ENCODE data around the gene HIVEP3. TPM values are rescaled to one million over a fixed set of nuclear protein-coding genes. Genes with fewer than 3 reads are reported as not detected.

Gene HIVEP3
- total RNA-seq, 1 donor from 2014 or later: 73.9 TPM

GRCh38 chr1:41613689-41614574 lies 304.8 kb downstream of the HIVEP3 start:
- DNase-seq: no peak
- Mint-ChIP-seq H3K4me3 (no peak overlapping the region), H3K27me3 (no peaks in the 10 kb centered on the region), H3K27ac (peak overlapping the region; percentile 59), H3K36me3 (ENCODE audit: low read depth) (peaks cover 67% of the 10 kb centered on the region), H3K9me3 (no peaks in the 10 kb centered on the region), H3K4me1 (peaks cover 36% of the 10 kb centered on the region)
- intact Hi-C loops (cut with micrococcal nuclease): no loop called here

DNA sequence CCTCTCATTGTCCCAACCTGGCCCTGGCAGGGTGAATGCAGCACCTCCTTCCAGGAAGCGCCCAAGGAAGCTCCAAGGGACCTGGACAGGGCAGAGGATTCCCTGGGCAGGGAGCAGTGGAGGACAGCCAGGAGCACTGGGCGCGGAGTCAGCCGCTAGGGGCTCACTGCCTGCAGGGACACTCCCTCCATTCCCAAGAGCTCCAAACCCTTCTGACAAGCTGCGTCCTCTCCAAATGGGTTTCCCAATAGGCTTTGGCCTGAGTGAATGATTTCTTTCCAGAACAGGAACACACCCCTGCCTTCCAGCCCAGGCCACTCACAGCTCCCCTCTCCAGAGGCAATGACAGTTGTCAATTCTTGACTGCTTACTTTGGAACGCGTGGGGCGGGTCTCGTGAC lies 305.8 kb downstream of the HIVEP3 start:
- Mint-ChIP-seq H3K4me1 (peaks cover 40% of the 10 kb centered on the region), H3K27me3 (no peaks in the 10 kb centered on the region)

DNA sequence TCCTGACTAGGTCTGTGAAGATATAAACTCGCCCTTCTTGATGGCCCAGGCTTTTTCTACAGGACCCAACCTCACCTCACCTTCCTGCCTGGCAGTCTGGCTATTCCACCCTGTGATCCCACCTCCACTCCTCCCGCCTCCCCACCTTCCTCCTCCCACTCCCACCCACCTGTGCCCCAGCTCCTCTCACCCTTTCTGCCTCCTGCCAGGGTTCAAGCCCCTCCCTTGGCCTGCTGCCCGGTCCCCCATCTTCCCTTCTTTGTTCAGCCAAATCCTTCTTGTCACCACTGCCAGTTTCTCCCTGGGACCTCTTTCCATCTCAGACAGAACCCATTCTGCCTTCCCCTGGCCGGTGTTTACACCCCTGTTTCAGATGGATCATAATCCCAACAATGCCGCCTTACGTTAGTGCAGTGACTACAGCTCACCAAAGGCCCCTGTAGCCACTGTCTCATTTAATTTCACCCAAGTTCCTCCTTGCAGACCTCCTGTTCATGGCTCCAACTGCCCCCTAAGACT lies 306.7 kb downstream of the HIVEP3 start:
- Mint-ChIP-seq H3K4me1 (peaks cover 44% of the 10 kb centered on the region), H3K36me3 (ENCODE audit: low read depth) (peaks cover 67% of the 10 kb centered on the region), H3K4me3 (no peak overlapping the region), H3K27me3 (no peaks in the 10 kb centered on the region), H3K9me3 (peaks cover 3% of the 10 kb centered on the region), H3K27ac (peak overlapping the region; percentile 54)
- intact Hi-C loops (cut with micrococcal nuclease): no loop called here
- no peak for DNase-seq

More for the DNA sequence above, 305.8 kb downstream of the HIVEP3 start:
- H3K4me3 Mint-ChIP-seq: no peak overlapping the region
- peaks cover 65% of the 10 kb centered on the region for H3K36me3 Mint-ChIP-seq (ENCODE audit: low read depth)
- no peak overlapping the region for H3K27ac Mint-ChIP-seq
- intact Hi-C loops (cut with micrococcal nuclease): no loop called here
- no peaks in the 10 kb centered on the region for H3K9me3 Mint-ChIP-seq
- DNase-seq: no peak

- no peak for DNase-seq
- no peaks in the 10 kb centered on the region for H3K27me3 Mint-ChIP-seq
- H3K4me1 Mint-ChIP-seq: peaks cover 44% of the 10 kb centered on the region
- intact Hi-C loops (cut with micrococcal nuclease): no loop called here
- peaks cover 5% of the 10 kb centered on the region for H3K9me3 Mint-ChIP-seq
- no peak overlapping the region for H3K4me3 Mint-ChIP-seq
- H3K36me3 Mint-ChIP-seq (ENCODE audit: low read depth): peaks cover 67% of the 10 kb centered on the region
- H3K27ac Mint-ChIP-seq: no peak overlapping the region
These were observed 307.4 kb downstream of the HIVEP3 start for GRCh38 chr1:41611068-41611931.

DNA sequence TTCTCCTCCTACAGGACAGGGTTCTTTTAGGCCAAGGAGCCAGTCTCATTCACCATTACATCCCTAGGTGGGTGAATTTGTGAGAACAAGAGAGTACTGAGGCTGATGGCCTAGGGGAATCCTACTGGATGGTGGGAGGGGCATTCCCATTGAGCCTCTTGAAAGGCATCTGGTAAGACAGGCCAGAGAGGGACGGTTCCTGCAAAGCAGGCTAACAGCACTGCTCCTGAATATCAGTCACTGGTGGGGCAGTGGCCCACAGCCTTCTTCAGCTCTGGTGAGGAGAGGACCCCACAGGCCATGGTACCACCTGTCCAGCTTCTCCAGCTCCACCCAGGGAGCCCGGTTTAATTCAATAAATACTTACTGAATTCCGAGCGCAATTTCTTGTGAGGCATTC lies 308.4 kb downstream of the HIVEP3 start:
- peaks cover 70% of the 10 kb centered on the region for H3K36me3 Mint-ChIP-seq (ENCODE audit: low read depth)
- no peak for DNase-seq
- H3K4me1 Mint-ChIP-seq: peaks cover 48% of the 10 kb centered on the region

GRCh38 chr1:41609166-41609883 lies 309.4 kb downstream of the HIVEP3 start:
- DNase-seq: no peak
- intact Hi-C loops (cut with micrococcal nuclease): loop anchor here (5.0 kb wide), 1 partner anchor 33 kb away; no protein-coding TSS in a partner anchor
- Mint-ChIP-seq H3K9me3 (peaks cover 8% of the 10 kb centered on the region), H3K27ac (peak overlapping the region; percentile 68), H3K4me1 (peaks cover 43% of the 10 kb centered on the region), H3K36me3 (ENCODE audit: low read depth) (peaks cover 70% of the 10 kb centered on the region), H3K4me3 (no peak overlapping the region), H3K27me3 (no peaks in the 10 kb centered on the region)

More for the DNA sequence above, 308.4 kb downstream of the HIVEP3 start:
- Mint-ChIP-seq H3K9me3 (peaks cover 8% of the 10 kb centered on the region), H3K4me3 (no peak overlapping the region), H3K27me3 (no peaks in the 10 kb centered on the region), H3K27ac (no peak overlapping the region)
- intact Hi-C loops (cut with micrococcal nuclease): no loop called here

GRCh38 chr1:41608211-41608610 lies 310.5 kb downstream of the HIVEP3 start:
- Mint-ChIP-seq H3K4me3 (no peak overlapping the region), H3K36me3 (ENCODE audit: low read depth) (peaks cover 68% of the 10 kb centered on the region), H3K27ac (peak overlapping the region; percentile 88), H3K4me1 (peaks cover 47% of the 10 kb centered on the region), H3K9me3 (peaks cover 12% of the 10 kb centered on the region), H3K27me3 (no peaks in the 10 kb centered on the region)
- DNase-seq: no peak
- intact Hi-C loops (cut with micrococcal nuclease): loop anchor here (5.0 kb wide), 1 partner anchor 34 kb away; no protein-coding TSS in a partner anchor

DNA sequence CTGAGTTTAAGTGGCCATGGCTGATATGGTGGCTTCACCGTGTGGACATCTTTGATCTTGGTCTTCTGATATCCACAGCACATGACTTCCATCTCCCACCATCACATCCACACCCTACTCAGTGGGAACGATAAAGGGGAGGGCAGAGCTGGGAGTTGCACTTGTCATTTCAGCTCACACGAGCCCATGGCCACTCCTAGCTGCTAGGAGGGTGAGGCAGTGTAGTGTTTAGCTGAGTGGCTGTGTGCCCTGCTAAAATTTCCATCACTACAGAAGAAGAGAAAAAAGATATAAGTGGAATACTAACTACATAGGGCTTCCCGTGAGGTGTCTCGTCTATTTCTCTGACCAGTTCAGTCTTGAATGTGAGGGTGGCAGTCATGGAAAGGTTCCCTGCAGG lies 310.9 kb downstream of the HIVEP3 start:
- peaks cover 47% of the 10 kb centered on the region for H3K4me1 Mint-ChIP-seq
- no peak for DNase-seq
- H3K27me3 Mint-ChIP-seq: no peaks in the 10 kb centered on the region
- peaks cover 68% of the 10 kb centered on the region for H3K36me3 Mint-ChIP-seq (ENCODE audit: low read depth)
- intact Hi-C loops (cut with micrococcal nuclease): loop anchor here (5.0 kb wide), 1 partner anchor 34 kb away; no protein-coding TSS in a partner anchor
- H3K9me3 Mint-ChIP-seq: peaks cover 12% of the 10 kb centered on the region
- H3K27ac Mint-ChIP-seq: peak overlapping the region; percentile 88
- no peak overlapping the region for H3K4me3 Mint-ChIP-seq

GRCh38 chr1:41599912-41600311 lies 318.8 kb downstream of the HIVEP3 start:
- H3K9me3 Mint-ChIP-seq: peaks cover 7% of the 10 kb centered on the region
- H3K27me3 Mint-ChIP-seq: no peaks in the 10 kb centered on the region
- H3K36me3 Mint-ChIP-seq (ENCODE audit: low read depth): peaks cover 53% of the 10 kb centered on the region
- H3K4me3 Mint-ChIP-seq: no peak overlapping the region
- peak overlapping the region; percentile 62 for H3K27ac Mint-ChIP-seq
- H3K4me1 Mint-ChIP-seq: peaks cover 38% of the 10 kb centered on the region
- DNase-seq: no peak
- intact Hi-C loops (cut with micrococcal nuclease): no loop called here

GRCh38 chr1:41598325-41598724 lies 320.4 kb downstream of the HIVEP3 start:
- H3K4me1 Mint-ChIP-seq: peaks cover 37% of the 10 kb centered on the region
- DNase-seq: no peak
- intact Hi-C loops (cut with micrococcal nuclease): no loop called here
- H3K27me3 Mint-ChIP-seq: no peaks in the 10 kb centered on the region
- peak overlapping the region; percentile 43 for H3K27ac Mint-ChIP-seq
- H3K36me3 Mint-ChIP-seq (ENCODE audit: low read depth): peaks cover 45% of the 10 kb centered on the region
- H3K9me3 Mint-ChIP-seq: peaks cover 3% of the 10 kb centered on the region
- H3K4me3 Mint-ChIP-seq: no peak overlapping the region

- Mint-ChIP-seq H3K9me3 (no peaks in the 10 kb centered on the region), H3K27me3 (no peaks in the 10 kb centered on the region), H3K27ac (no peak overlapping the region), H3K36me3 (ENCODE audit: low read depth) (peaks cover 37% of the 10 kb centered on the region), H3K4me3 (no peak overlapping the region), H3K4me1 (peaks cover 16% of the 10 kb centered on the region)
- intact Hi-C loops (cut with micrococcal nuclease): no loop called here
- no peak for DNase-seq
These were observed 326.1 kb downstream of the HIVEP3 start for GRCh38 chr1:41592451-41593125.

- Mint-ChIP-seq H3K4me3 (no peak overlapping the region), H3K9me3 (no peaks in the 10 kb centered on the region), H3K36me3 (ENCODE audit: low read depth) (peaks cover 42% of the 10 kb centered on the region), H3K27me3 (no peaks in the 10 kb centered on the region), H3K27ac (peak overlapping the region; percentile 51), H3K4me1 (peaks cover 13% of the 10 kb centered on the region)
- intact Hi-C loops (cut with micrococcal nuclease): no loop called here
- no peak for DNase-seq
These were observed 326.8 kb downstream of the HIVEP3 start for GRCh38 chr1:41591891-41592290.

DNA sequence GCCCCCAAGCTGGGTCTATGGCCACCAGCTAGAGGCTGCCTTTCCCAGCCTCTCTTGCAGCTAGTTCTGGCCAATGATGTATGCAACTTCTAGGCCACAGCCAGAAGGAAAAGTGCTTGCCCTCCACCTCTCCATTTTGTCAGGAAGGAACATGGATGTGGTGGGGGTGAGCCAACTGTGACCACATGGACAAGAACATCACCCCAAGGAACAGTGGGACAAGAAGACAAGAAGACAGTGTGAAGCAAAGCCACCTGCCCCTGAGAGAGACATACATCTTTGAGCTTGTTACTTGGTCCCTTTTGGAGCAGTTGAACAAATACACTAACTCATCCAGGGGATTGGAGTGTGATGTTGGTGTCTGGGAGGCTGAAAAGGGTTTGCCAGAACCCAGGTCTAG lies 328.4 kb downstream of the HIVEP3 start:
- H3K27me3 Mint-ChIP-seq: no peaks in the 10 kb centered on the region
- H3K9me3 Mint-ChIP-seq: no peaks in the 10 kb centered on the region
- no peak for DNase-seq
- H3K36me3 Mint-ChIP-seq (ENCODE audit: low read depth): peaks cover 50% of the 10 kb centered on the region
- H3K4me3 Mint-ChIP-seq: no peak overlapping the region
- intact Hi-C loops (cut with micrococcal nuclease): no loop called here
- H3K4me1 Mint-ChIP-seq: peaks cover 15% of the 10 kb centered on the region
- H3K27ac Mint-ChIP-seq: peak overlapping the region; percentile 42
